Transverse colon (tissue), 4 donors: ENCODE results near the gene SNTA1.

Experiments
- EP300 ChIP-seq: sonication (generic); formaldehyde crosslinking; IDR thresholded peaks from one replicate; pipeline ENCODE4 v1.6.1; 2017; ENCODE audit warnings: antibody characterized with exemption, low read depth
- POLR2A ChIP-seq: fragments of 450-650 bp; IDR thresholded peaks from one replicate; pipeline ENCODE4 v1.6.1; 2016; ENCODE audit warnings: antibody characterized with exemption, mild to moderate bottlenecking, moderate library complexity
- POLR2AphosphoS5 ChIP-seq, 3 donors: sonication (generic); formaldehyde crosslinking; IDR thresholded peaks; one replicate each; pipeline ENCODE4 v1.6.1; 2016; ENCODE audit warnings: antibody characterized with exemption in 3 of 3
- TF ChIP-seq, protein P1 (sequence below), 5 experiments: fragments of 200-600 bp in 3 of 5; fragments of 450-650 bp in 2 of 5; sonication (generic) in 3 of 5; IDR thresholded peaks; 1 replicate in 2 of 5; 2 replicates in 3 of 5; pipeline ENCODE4 v1.5.1; 2016 to 2017; ENCODE audit warnings: antibody characterized with exemption in 5 of 5, inconsistent platforms in 3 of 5, mild to moderate bottlenecking in 2 of 5, moderate library complexity in 1 of 5

GRCh38 chr20:33442136-33443005 is 1.2 kb downstream of the SNTA1 start:
- TF ChIP-seq, protein P1, sequence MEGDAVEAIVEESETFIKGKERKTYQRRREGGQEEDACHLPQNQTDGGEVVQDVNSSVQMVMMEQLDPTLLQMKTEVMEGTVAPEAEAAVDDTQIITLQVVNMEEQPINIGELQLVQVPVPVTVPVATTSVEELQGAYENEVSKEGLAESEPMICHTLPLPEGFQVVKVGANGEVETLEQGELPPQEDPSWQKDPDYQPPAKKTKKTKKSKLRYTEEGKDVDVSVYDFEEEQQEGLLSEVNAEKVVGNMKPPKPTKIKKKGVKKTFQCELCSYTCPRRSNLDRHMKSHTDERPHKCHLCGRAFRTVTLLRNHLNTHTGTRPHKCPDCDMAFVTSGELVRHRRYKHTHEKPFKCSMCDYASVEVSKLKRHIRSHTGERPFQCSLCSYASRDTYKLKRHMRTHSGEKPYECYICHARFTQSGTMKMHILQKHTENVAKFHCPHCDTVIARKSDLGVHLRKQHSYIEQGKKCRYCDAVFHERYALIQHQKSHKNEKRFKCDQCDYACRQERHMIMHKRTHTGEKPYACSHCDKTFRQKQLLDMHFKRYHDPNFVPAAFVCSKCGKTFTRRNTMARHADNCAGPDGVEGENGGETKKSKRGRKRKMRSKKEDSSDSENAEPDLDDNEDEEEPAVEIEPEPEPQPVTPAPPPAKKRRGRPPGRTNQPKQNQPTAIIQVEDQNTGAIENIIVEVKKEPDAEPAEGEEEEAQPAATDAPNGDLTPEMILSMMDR (IDR thresholded peaks at IDR 0.05): no peak
- TF ChIP-seq POLR2A (no peak), POLR2AphosphoS5 (IDR thresholded peaks at IDR 0.05) (no peak), EP300 (no peak)
